Motor neuron (in vitro differentiated cells): Measurements from ENCODE around the gene KRT2. TPM values are rescaled to one million over a fixed set of nuclear protein-coding genes. Genes with fewer than 3 reads are reported as not detected.
"Not testable (repeated sequence)": the region's sequence is repeated elsewhere in the genome, so short reads cannot be mapped to it uniquely, and the experiment has no call there.

ENCODE experiments used
- ATAC-seq, 8 experiments: fragments of 200-7000 bp; cut with Tn5 transposase; replicated peaks in 6 of 8; 2 replicates each; pipeline ENCODE4 v1.8.0; 2021; ENCODE audit warnings: mild to moderate bottlenecking in 8 of 8, moderate library complexity in 8 of 8
- H3K27ac ChIP-seq, 2 donors: fragments of 250-450 bp; sonication (Bioruptor Pico); 2 replicates each; pipeline ENCODE4 v1.9.0; 2021; ENCODE audit warnings: antibody characterized with exemption in 2 of 2, mild to moderate bottlenecking in 2 of 2, moderate library complexity in 1 of 2
- H3K4me1 ChIP-seq, 2 donors: fragments of 250-450 bp; sonication (Bioruptor Pico); replicated peaks in 1 of 2; 2 replicates each; pipeline ENCODE4 v1.6.1; 2021; ENCODE audit warnings: antibody characterized with exemption in 2 of 2, mild to moderate bottlenecking in 2 of 2, moderate library complexity in 1 of 2
- H3K4me3 ChIP-seq, 5 donors: fragments of 250-450 bp; sonication (Bioruptor Pico); 2 replicates each; pipeline ENCODE4 v1.9.0; 2021; ENCODE audit warnings: antibody characterized with exemption in 5 of 5, mild to moderate bottlenecking in 5 of 5, moderate library complexity in 4 of 5
- WGBS, 10 experiments: fragments of 450-650 bp; shearing (Covaris generic); methylation state at CpG; one replicate each; pipeline ENCODE4 v1.0.0; 2022; 5-methylcytosine and 5-hydroxymethylcytosine counted together
- in situ Hi-C, 9 experiments: fragments of 400-800 bp; cut with MboI; loops; one replicate each; pipeline ENCODE4 v1.15.0; 2021; ENCODE audit warnings: low sequenced_read_pairs in 9 of 9, low pct_unique_long_range_greater_than_20kb in 2 of 9; ENCODE audit not compliant: unreplicated experiment in 9 of 9
- total RNA-seq, 8 experiments: library from RNA; unstranded; fragments of 300-600 nt; gene quantifications; 2 replicates each; pipeline versions ENCODE4 v1.2.3 to v1.2.4, GENCODE V29; 2022

The KRT2 gene
- total RNA-seq, 8 experiments from 2014 or later = 0.08 to 0.62 (median 0.35) TPM; not detected in 4

- WGBS, 10 experiments = 0 to 80% (median 50%) methylated on average over 1 to 4 of the region's 4 CpGs; no CpG with 5 or more reads in 2 of the 10 experiments
- H3K4me1 ChIP-seq = no peaks in the 10 kb centered on the region
- in situ Hi-C loops = loop anchor here in 1 of 9 experiments (25.0 kb wide), 1 partner anchor 192 kb away; no protein-coding TSS in a partner anchor
- H3K4me3 ChIP-seq = no peak overlapping the region
- H3K27ac ChIP-seq = no peak overlapping the region
- ATAC-seq = no peak
Measured at GRCh38 chr12:52670506-52670905, 18.5 kb upstream of the KRT2 start.

GRCh38 chr12:52669941-52670340, 17.9 kb upstream of the KRT2 start:
- 40 to 100% (median 60%) methylated on average over 1 to 2 of the region's 3 CpGs; no CpG with 5 or more reads in 5 of the 10 experiments for WGBS, 10 experiments
- H3K27ac ChIP-seq, H3K4me1 ChIP-seq, ATAC-seq, H3K4me3 ChIP-seq: not testable (repeated sequence)
- in situ Hi-C loops = loop anchor here in 1 of 9 experiments (25.0 kb wide), 1 partner anchor 192 kb away; no protein-coding TSS in a partner anchor

GRCh38 chr12:52669426-52669825, 17.4 kb upstream of the KRT2 start:
- in situ Hi-C loops = loop anchor here in 1 of 9 experiments (25.0 kb wide), 1 partner anchor 193 kb away; no protein-coding TSS in a partner anchor
- H3K4me3 ChIP-seq = no peak overlapping the region
- no peak for ATAC-seq
- H3K4me1 ChIP-seq = no peaks in the 10 kb centered on the region
- no peak overlapping the region for H3K27ac ChIP-seq

DNA sequence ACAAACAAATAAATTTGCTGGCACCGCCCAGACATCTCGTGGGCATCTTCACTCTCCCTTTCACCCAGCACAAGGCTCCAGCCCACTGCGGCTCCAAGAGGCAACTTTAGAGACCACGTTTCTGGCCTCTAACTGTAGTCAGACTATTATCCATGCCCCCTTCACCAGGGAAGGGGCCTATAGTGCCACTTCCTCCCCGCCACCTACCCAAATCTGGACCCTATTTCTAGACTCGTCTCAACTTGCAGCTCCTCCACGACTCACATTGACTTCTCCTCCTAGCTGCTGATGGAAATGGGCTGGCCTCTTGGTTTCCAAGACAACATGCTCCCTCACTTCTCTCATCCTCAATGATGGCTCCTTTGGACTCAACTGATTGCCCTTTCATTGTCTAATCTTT, 15.9 kb upstream of the KRT2 start:
- no peaks in the 10 kb centered on the region for H3K4me1 ChIP-seq
- no peak for ATAC-seq
- H3K27ac ChIP-seq = no peak overlapping the region
- in situ Hi-C loops = loop anchor here in 1 of 9 experiments (25.0 kb wide), 1 partner anchor 194 kb away; no protein-coding TSS in a partner anchor
- H3K4me3 ChIP-seq = no peak overlapping the region
- WGBS, 10 experiments = 13 to 78% (median 57%) methylated on average over 2 to 5 of the region's 7 CpGs; no CpG with 5 or more reads in 3 of the 10 experiments

DNA sequence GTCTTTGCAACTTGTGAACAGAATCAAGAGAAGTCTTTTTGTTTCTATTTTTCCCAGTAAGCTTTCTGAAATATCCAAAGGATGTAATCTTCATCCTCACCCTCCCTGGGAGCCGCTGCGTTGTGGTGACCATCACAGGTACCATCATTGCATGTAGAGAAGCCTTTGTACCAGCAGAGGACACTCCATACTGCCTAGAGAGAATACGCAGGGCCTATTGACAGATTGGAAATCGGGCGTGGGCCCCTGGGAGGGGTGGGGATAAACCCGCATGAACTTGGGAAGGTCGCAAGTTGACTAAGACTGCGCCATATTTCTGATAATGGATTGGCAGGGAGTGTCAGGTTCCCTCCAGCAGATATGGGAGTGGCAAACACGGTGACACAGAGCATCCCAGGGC, 15.5 kb upstream of the KRT2 start:
- Histone ChIP-seq H3K4me1 (no peaks in the 10 kb centered on the region), H3K27ac (no peak overlapping the region), H3K4me3 (no peak overlapping the region)
- in situ Hi-C loops = loop anchor here in 1 of 9 experiments (25.0 kb wide), 1 partner anchor 195 kb away; no protein-coding TSS in a partner anchor
- WGBS, 10 experiments = 25 to 57% (median 48%) methylated on average over 2 to 6 of the region's 9 CpGs; no CpG with 5 or more reads in 5 of the 10 experiments
- peak in 2 of 8 experiments; percentile 30 to 43 for ATAC-seq

DNA sequence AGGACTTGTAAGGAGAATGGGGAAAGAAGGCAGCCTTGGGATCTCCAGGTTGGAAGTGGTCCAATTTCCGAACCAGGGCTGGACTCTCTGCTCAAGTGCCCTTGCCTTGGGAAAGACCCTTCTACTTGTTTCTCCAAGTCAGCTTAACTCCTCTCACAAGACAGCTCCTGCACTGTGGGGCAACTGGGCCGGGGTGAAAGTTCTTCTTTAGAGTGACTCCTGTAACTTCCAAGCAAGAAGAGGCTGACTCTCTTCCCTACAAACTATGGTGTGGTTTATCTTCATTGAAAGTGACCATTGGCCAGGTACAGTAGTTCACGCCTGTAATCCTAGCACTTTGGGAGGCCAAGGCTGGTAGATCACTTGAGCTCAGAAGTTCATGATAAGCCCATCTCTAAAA, 14.5 kb upstream of the KRT2 start:
- in situ Hi-C loops = loop anchor here in 1 of 9 experiments (25.0 kb wide), 1 partner anchor 196 kb away; no protein-coding TSS in a partner anchor

DNA sequence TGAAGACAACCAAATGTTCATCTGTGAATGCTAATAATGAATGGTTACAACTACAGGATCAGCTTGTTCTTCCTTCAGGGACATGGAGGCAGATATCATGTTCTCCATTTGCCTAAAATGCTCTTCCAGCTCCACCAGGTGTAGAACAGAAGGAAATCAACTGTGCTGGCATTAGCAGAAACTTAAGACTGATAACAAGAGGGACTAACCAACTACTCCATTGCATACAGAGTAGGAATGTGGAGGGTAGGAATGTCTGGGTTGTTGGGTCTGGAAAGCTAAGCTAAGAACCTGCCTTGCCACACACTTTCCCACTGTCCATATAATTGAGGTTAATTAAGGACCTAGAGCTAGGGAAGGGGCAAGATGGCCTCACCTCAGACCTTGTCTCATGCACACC, 11.4 kb upstream of the KRT2 start:
- Histone ChIP-seq H3K27ac (no peak overlapping the region), H3K4me1 (no peaks in the 10 kb centered on the region), H3K4me3 (no peak overlapping the region)
- no peak for ATAC-seq
- in situ Hi-C loops = loop anchor here in 1 of 9 experiments (25.0 kb wide), 1 partner anchor 199 kb away; no protein-coding TSS in a partner anchor

More for the DNA sequence above, 14.5 kb upstream of the KRT2 start:
- ATAC-seq = no peak
- Histone ChIP-seq H3K4me1 (no peaks in the 10 kb centered on the region), H3K27ac (no peak overlapping the region), H3K4me3 (no peak overlapping the region)
- WGBS, 10 experiments = 39 to 100% (median 73%) methylated on average over 1 to 3 of the region's 3 CpGs; no CpG with 5 or more reads in 2 of the 10 experiments

DNA sequence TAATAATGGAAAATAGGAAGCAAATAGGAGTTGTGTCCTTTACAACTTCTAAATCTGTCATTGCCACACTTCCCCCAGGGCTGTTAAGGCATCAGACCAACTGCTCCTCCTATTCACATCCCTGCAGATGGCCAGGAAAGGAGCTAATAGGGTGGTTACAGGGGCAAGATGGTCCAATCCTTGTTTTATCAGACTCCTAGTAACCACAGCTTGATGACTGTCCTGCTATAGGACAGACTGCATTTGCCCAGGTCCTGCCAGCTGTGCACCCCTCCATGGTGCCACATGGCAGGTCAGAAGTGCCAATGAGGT, 10.9 kb upstream of the KRT2 start:
- in situ Hi-C loops = loop anchor here in 1 of 9 experiments (25.0 kb wide), 1 partner anchor 199 kb away; no protein-coding TSS in a partner anchor
- no peak overlapping the region for H3K27ac ChIP-seq
- no peak for ATAC-seq
- H3K4me1 ChIP-seq = no peaks in the 10 kb centered on the region
- H3K4me3 ChIP-seq = no peak overlapping the region

- Histone ChIP-seq H3K4me1 (no peaks in the 10 kb centered on the region), H3K4me3 (no peak overlapping the region), H3K27ac (no peak overlapping the region)
- ATAC-seq = no peak
- 20 to 100% (median 73%) methylated on average over 1 to 6 of the region's 10 CpGs; no CpG with 5 or more reads in 3 of the 10 experiments for WGBS, 10 experiments
- in situ Hi-C loops = loop anchor here in 1 of 9 experiments (25.0 kb wide), 1 partner anchor 200 kb away; no protein-coding TSS in a partner anchor
Measured at GRCh38 chr12:52662093-52662917, 10.3 kb upstream of the KRT2 start.

DNA sequence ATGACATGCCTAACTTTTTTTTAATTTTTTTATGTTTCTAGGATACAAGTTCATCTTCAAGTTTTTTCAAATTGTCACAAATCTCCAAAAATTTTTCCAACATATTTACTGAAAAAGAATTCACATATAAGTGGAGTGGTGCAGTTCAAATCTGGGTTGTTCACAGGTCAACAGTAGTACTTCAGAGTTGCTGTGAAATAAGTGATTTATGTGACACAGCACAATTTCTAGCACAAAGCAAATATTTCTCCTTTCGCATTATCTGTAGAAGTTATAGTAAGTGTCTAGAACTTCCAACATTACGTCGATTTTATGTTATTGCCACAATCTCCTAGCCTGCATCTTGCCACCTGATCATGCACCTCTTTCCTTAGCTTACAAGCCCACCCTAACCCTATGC, 9.7 kb upstream of the KRT2 start:
- ATAC-seq = no peak
- H3K4me3 ChIP-seq = no peak overlapping the region
- no peak overlapping the region for H3K27ac ChIP-seq
- WGBS, 10 experiments = 68 to 100% (median 83%) methylated on average over 1 to 3 of the region's 3 CpGs; no CpG with 5 or more reads in 3 of the 10 experiments
- no peaks in the 10 kb centered on the region for H3K4me1 ChIP-seq
- in situ Hi-C loops = loop anchor here in 1 of 9 experiments (25.0 kb wide), 1 partner anchor 201 kb away; no protein-coding TSS in a partner anchor

DNA sequence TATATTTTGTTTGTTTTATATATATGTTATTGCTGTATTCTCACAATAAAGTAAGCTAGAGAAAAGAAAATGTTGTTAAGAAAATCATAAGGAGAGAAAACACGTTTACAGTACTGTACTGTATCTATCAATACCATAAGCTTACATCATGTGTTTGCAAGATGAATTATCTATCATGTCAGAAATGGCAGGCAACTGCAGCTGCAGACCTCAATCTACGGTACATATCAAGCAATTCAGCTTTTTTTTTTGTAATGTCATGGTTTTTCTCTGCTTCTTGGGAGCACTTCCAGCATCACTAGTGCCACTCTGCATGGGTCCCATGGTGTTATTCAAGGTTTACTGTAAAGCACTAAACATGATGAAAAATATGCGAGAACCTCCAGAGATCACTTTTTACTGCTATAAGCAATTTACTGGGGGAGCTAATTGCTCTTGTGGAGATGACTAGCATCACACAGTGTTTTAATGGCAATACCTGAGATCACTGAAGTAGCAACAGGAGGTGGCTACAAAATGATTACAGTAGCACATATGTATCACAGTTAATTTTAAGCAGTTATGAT, 9.0 kb upstream of the KRT2 start:
- peak in 1 of 8 experiments; percentile 15 for ATAC-seq
- 25 to 83% (median 61%) methylated on average over 1 to 3 of the region's 3 CpGs; no CpG with 5 or more reads in 1 of the 10 experiments for WGBS, 10 experiments
- Histone ChIP-seq H3K4me1 (no peaks in the 10 kb centered on the region), H3K4me3 (no peak overlapping the region), H3K27ac (no peak overlapping the region)
- in situ Hi-C loops = loop anchor here in 1 of 9 experiments (25.0 kb wide), 1 partner anchor 201 kb away; no protein-coding TSS in a partner anchor

- ATAC-seq = no peak
- Histone ChIP-seq H3K27ac (no peak overlapping the region), H3K4me3 (no peak overlapping the region), H3K4me1 (no peaks in the 10 kb centered on the region)
- in situ Hi-C loops = loop anchor here in 1 of 9 experiments (25.0 kb wide), 1 partner anchor 202 kb away; no protein-coding TSS in a partner anchor
- 0 to 100% (median 47%) methylated on average over 1 to 3 of the region's 4 CpGs; no CpG with 5 or more reads in 5 of the 10 experiments for WGBS, 10 experiments
Measured at GRCh38 chr12:52659951-52660350, 7.9 kb upstream of the KRT2 start.

GRCh38 chr12:52659395-52659794, 7.4 kb upstream of the KRT2 start:
- 0 to 60% (median 37%) methylated on average over 1 to 5 of the region's 7 CpGs; no CpG with 5 or more reads in 6 of the 10 experiments for WGBS, 10 experiments
- H3K4me1 ChIP-seq = no peaks in the 10 kb centered on the region
- ATAC-seq = no peak
- no peak overlapping the region for H3K27ac ChIP-seq
- in situ Hi-C loops = loop anchor here in 1 of 9 experiments (25.0 kb wide), 1 partner anchor 203 kb away; no protein-coding TSS in a partner anchor
- no peak overlapping the region for H3K4me3 ChIP-seq
